HepG2 (cell line): Measurements from ENCODE around the gene DCTN4. TPM values are rescaled to one million over a fixed set of nuclear protein-coding genes. Genes with fewer than 3 reads are reported as not detected.

Experiments
- ATAC-seq: fragments of 200-7000 bp; cut with Tn5 transposase; 3 replicates; pipeline ENCODE4 v1.9.1; 2020; ENCODE audit warnings: mild to moderate bottlenecking, moderate library complexity
- BruUV-seq: library from RNA; stranded (reverse); fragments of 400-500 nt; replicated peaks from 2 replicates; lab custom pipeline; 2021; lab: Mats Ljungman, UMichigan
- CTCF ChIA-PET: fragments of 300-600 bp; formaldehyde crosslinking; extraction: SDS; loops from one replicate; lab custom pipeline; 2021; ENCODE audit warnings: low total read pairs, inconsistent platforms, low intra/inter-chr PET ratio; lab: Yijun Ruan, JAX
- POLR2A ChIA-PET: fragments of 350-600 bp; sonication (Branson Sonifier 250); formaldehyde crosslinking; loops from one replicate; lab custom pipeline; 2020; ENCODE audit warnings: antibody characterized with exemption, inconsistent platforms; lab: Yijun Ruan, JAX
- DNase-seq: peaks from one replicate; pipeline ENCODE4 v3.0.0-alpha.2; 2015; ENCODE audit warnings: low spot score
- FAIRE-seq: peaks from 3 replicates; lab custom pipeline; 2011; peaks lifted over from hg19 to GRCh38; lab: Jason Lieb, UNC
- H2AFZ ChIP-seq: one replicate; pipeline ENCODE4 v1.6.1; 2011; ENCODE audit warnings: low read length, inconsistent platforms
- H3K27ac ChIP-seq: fragments of 300-600 bp; 3 replicates; pipeline ENCODE4 v1.8.0; 2011; ENCODE audit warnings: mixed run types, mild to moderate bottlenecking, mixed read lengths, low read length, inconsistent platforms; ENCODE audit not compliant: insufficient read depth; ENCODE audit errors: extremely low read length
- H3K27me3 ChIP-seq, 2 experiments: fragments of 200-600 bp in 1 of 2; 2 replicates in 1 of 2; 3 replicates in 1 of 2; pipeline versions ENCODE4 v1.6.0 to v1.8.0; 2011; ENCODE audit warnings: low read length in 2 of 2, mild to moderate bottlenecking in 2 of 2, moderate library complexity in 2 of 2, inconsistent platforms in 1 of 2; ENCODE audit not compliant: insufficient read depth in 2 of 2, control insufficient read depth in 1 of 2
- H3K36me3 ChIP-seq, 2 experiments: fragments of 200-600 bp in 1 of 2; replicated peaks in 1 of 2; 2 replicates in 1 of 2; 3 replicates in 1 of 2; pipeline versions ENCODE4 v1.5.1 to v1.8.0; 2011; ENCODE audit warnings: low read length in 2 of 2, inconsistent platforms in 1 of 2; ENCODE audit not compliant: insufficient read depth in 2 of 2, control insufficient read depth in 1 of 2
- H3K4me1 ChIP-seq: 2 replicates; pipeline ENCODE4 v1.5.1; 2012; ENCODE audit warnings: low read length, inconsistent platforms; ENCODE audit not compliant: insufficient read depth
- H3K4me2 ChIP-seq: 2 replicates; pipeline ENCODE4 v1.6.0; 2011; ENCODE audit warnings: low read depth, low read length, inconsistent platforms
- H3K4me3 ChIP-seq, 3 experiments: fragments of 200-600 bp in 1 of 3; sonication (generic), shearing (Covaris generic) in 1 of 3; replicated peaks in 1 of 3; 2 replicates each; pipeline ENCODE4 v1.5.1; 2011 to 2016; ENCODE audit warnings: low read length in 3 of 3, inconsistent platforms in 2 of 3, low read depth in 2 of 3, mild to moderate bottlenecking in 2 of 3, control low read depth in 1 of 3, mixed read lengths in 1 of 3; ENCODE audit not compliant: insufficient read depth in 1 of 3
- H3K79me2 ChIP-seq: one replicate; pipeline ENCODE4 v1.6.1; 2011; ENCODE audit warnings: low read length, inconsistent platforms; ENCODE audit not compliant: insufficient read depth
- H3K9ac ChIP-seq: 2 replicates; pipeline ENCODE4 v1.6.0; 2011; ENCODE audit warnings: mild to moderate bottlenecking, low read depth, low read length, inconsistent platforms; ENCODE audit not compliant: insufficient read depth
- H3K9me3 ChIP-seq: 2 replicates; pipeline ENCODE4 v1.5.1; 2012; ENCODE audit warnings: mild to moderate bottlenecking, low read length
- H4K20me1 ChIP-seq: 2 replicates; pipeline ENCODE4 v1.6.0; 2011; ENCODE audit warnings: inconsistent platforms, mild to moderate bottlenecking, low read length, moderate library complexity; ENCODE audit not compliant: insufficient read depth
- CENPX ChIP-seq: sonication (generic); formaldehyde crosslinking; IDR thresholded peaks from 2 replicates; pipeline ENCODE4 v1.9.0; 2021; ENCODE audit warnings: mild to moderate bottlenecking, missing genetic modification reagents, moderate library complexity
- DRAP1 ChIP-seq: IDR thresholded peaks from 2 replicates; pipeline ENCODE4 v1.6.1; 2016; ENCODE audit warnings: missing genetic modification reagents, missing compliant biosample characterization
- ISL2 ChIP-seq: sonication (generic); formaldehyde crosslinking; IDR thresholded peaks from 2 replicates; pipeline ENCODE4 v1.5.0; 2020; ENCODE audit warnings: missing genetic modification reagents
- KMT2B ChIP-seq: IDR thresholded peaks from 2 replicates; pipeline ENCODE4 v1.6.1; 2016; ENCODE audit warnings: missing genetic modification reagents, missing compliant biosample characterization
- MATR3 ChIP-seq: sonication (generic); formaldehyde crosslinking; IDR thresholded peaks from 2 replicates; pipeline ENCODE4 v1.4.0; 2020; ENCODE audit warnings: missing genetic modification reagents
- NFE2 ChIP-seq: sonication (generic); formaldehyde crosslinking; IDR thresholded peaks from 2 replicates; pipeline ENCODE4 v1.4.0; 2020; ENCODE audit warnings: missing genetic modification reagents
- SMARCE1 ChIP-seq: fragments of 450-650 bp; IDR thresholded peaks from 2 replicates; pipeline ENCODE4 v1.6.1; 2017; ENCODE audit warnings: borderline replicate concordance
- SRF ChIP-seq: IDR thresholded peaks from 2 replicates; pipeline ENCODE4 v1.6.1; 2011; ENCODE audit warnings: mild to moderate bottlenecking, low read depth, low read length, moderate library complexity
- TERF1 ChIP-seq: sonication (generic); formaldehyde crosslinking; IDR thresholded peaks from 2 replicates; pipeline ENCODE4 v1.8.0; 2022; ENCODE audit warnings: mild to moderate bottlenecking, missing genetic modification reagents, moderate library complexity
- ZFP1 ChIP-seq: IDR thresholded peaks from 2 replicates; pipeline ENCODE4 v1.6.1; 2016
- ZFP36 ChIP-seq: fragments of 150-350 bp; IDR thresholded peaks from 2 replicates; pipeline ENCODE4 v1.6.1; 2018; ENCODE audit warnings: borderline replicate concordance, low read length, low read depth; ENCODE audit not compliant: partially characterized antibody
- ZFX ChIP-seq: sonication (generic); formaldehyde crosslinking; IDR thresholded peaks from 2 replicates; pipeline ENCODE4 v1.4.0; 2020; ENCODE audit warnings: mild to moderate bottlenecking, low read depth, missing genetic modification reagents, moderate library complexity
- ZNF224 ChIP-seq: sonication (generic); formaldehyde crosslinking; IDR thresholded peaks from 2 replicates; pipeline ENCODE4 v1.5.0; 2020; ENCODE audit warnings: mild to moderate bottlenecking, missing genetic modification reagents
- ZNF629 ChIP-seq: sonication (generic); formaldehyde crosslinking; conservative IDR thresholded peaks from 2 replicates; pipeline ENCODE4 v1.5.0; 2020; ENCODE audit warnings: missing genetic modification reagents
- ZXDC ChIP-seq: sonication (generic); formaldehyde crosslinking; IDR thresholded peaks from 2 replicates; pipeline ENCODE4 v1.5.0; 2020; ENCODE audit warnings: mild to moderate bottlenecking, missing genetic modification reagents
- WGBS: methylation state at CpG from one replicate; pipeline ENCODE4 v1.1.6; 2017; ENCODE audit warnings: low lambda C conversion rate; 5-methylcytosine and 5-hydroxymethylcytosine counted together
- in situ Hi-C: cut with HindIII; loops from 2 replicates; pipeline ENCODE4 v1.10.0; 2017; ENCODE audit warnings: low pct_unique_long_range_greater_than_20kb; ENCODE audit not compliant: extremely low pct_ligation_motif_present
- intact Hi-C: fragments of 100-400 bp; cut with micrococcal nuclease; formaldehyde crosslinking; loops from one replicate; pipeline ENCODE4 v1.10.0; 2022; ENCODE audit not compliant: unreplicated experiment
- polyA plus RNA-seq, 8 experiments: library from polyadenylated mRNA; depleted of rRNA in 3 of 8; stranded (reverse) in 7 of 8; unstranded in 1 of 8; fragments of >200 nt; fragmentation: Illumina TruSeq in 4 of 8; extraction: Trizol in 4 of 8; gene quantifications; 2 replicates each; pipeline versions ENCODE4 v1.2.1 to v1.2.3, GENCODE V29; 2011 to 2016; ENCODE audit warnings: low read depth in 4 of 8, missing spikeins in 1 of 8, mixed read lengths in 1 of 8; ENCODE audit not compliant: insufficient read depth in 1 of 8
- total RNA-seq, 5 experiments: library from RNA; depleted of rRNA; stranded (reverse); fragments of >200 nt; fragmentation: Illumina TruSeq; extraction: Trizol; gene quantifications; 2 replicates each; pipeline ENCODE4 v1.2.3, GENCODE V29; 2016; ENCODE audit warnings: low read depth in 1 of 5
- TF ChIP-seq, protein P1 (sequence below): sonication (generic); formaldehyde crosslinking; IDR thresholded peaks from 2 replicates; pipeline ENCODE4 v1.4.0; 2020; ENCODE audit warnings: missing genetic modification reagents

The DCTN4 gene
- total and polyA plus RNA-seq, 2 of the 13 experiments (the other 11 are each of a cell fraction or from before 2014, with no cell fraction given), result 24.1 to 26.9 TPM

GRCh38 chr5:150692276-150692675 is 66.5 kb downstream of the DCTN4 start:
- TF ChIP-seq ZNF224 (CRISPR knock-in tag) (no peak), ZNF629 (CRISPR knock-in tag) (no peak), NFE2 (no peak), ZFP1 (no peak), ZFX (CRISPR knock-in tag) (no peak), SMARCE1 (no peak), CENPX (no peak)
- FAIRE-seq, result no peak
- Histone ChIP-seq H3K36me3 (peaks cover 28 to 65% of the 10 kb centered on the region in 2 experiments), H3K9ac (no peak overlapping the region), H2AFZ (no peak overlapping the region), H3K79me2 (no peaks in the 10 kb centered on the region), H4K20me1 (no peaks in the 10 kb centered on the region), H3K27ac (no peak overlapping the region), H3K27me3 (no peaks in the 10 kb centered on the region), H3K9me3 (no peaks in the 10 kb centered on the region), H3K4me2 (no peak overlapping the region), H3K4me1 (no peaks in the 10 kb centered on the region), H3K4me3 (no peak overlapping the region)
- no peak for DNase-seq
- no TSS peak for BruUV-seq
- ChIA-PET POLR2A (interaction anchor here (1.8 kb wide), 1 partner anchor 8 kb away, joined by 8 read pairs; the partner anchor contains the start of gene RBM22), CTCF (no interaction called here)
- intact Hi-C loops, result no loop called here
- ATAC-seq, result no peak
- WGBS, result 96% methylated on average over 3 of the region's 3 CpGs
- in situ Hi-C loops, result no loop called here

DNA sequence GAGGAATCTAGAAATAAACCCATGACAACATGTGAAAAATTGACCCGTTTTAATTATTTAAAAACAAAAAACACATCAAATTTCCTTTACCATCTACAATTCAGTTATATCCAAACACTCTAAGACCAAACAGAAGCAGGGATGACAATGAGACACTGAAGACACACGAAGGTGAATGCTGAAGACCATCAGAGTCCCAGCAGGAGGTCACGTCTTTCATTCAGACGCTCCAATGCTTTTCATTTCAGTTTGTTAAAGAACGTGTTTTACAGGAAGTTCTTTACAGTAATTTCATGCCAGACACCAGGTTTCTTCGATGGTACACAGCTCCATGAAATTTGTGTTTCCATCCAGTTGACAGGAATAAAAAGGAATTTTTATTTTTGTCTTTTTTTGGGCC is 68.1 kb downstream of the DCTN4 start:
- intact Hi-C loops (no loop called here), in situ Hi-C loops (no loop called here)
- Histone ChIP-seq H3K27ac (no peak overlapping the region), H3K9me3 (no peaks in the 10 kb centered on the region), H3K4me1 (no peaks in the 10 kb centered on the region), H3K4me2 (no peak overlapping the region), H3K27me3 (no peaks in the 10 kb centered on the region), H3K79me2 (no peaks in the 10 kb centered on the region), H3K4me3 (no peak overlapping the region), H4K20me1 (no peaks in the 10 kb centered on the region), H2AFZ (no peak overlapping the region), H3K36me3 (peaks cover 21 to 52% of the 10 kb centered on the region in 2 experiments), H3K9ac (no peak overlapping the region)
- ATAC-seq, result no peak
- 90% methylated on average over 6 of the region's 6 CpGs for WGBS
- no TSS peak for BruUV-seq
- POLR2A ChIA-PET, result interaction anchor here (1.8 kb wide), 1 partner anchor 10 kb away, joined by 8 read pairs; the partner anchor contains the start of gene RBM22
- DNase-seq, result no peak
- CTCF ChIA-PET, result no interaction called here
- FAIRE-seq, result no peak
- TF ChIP-seq DRAP1 (CRISPR knock-in tag) (no peak), SRF (no peak), ISL2 (no peak), MATR3 (CRISPR knock-in tag) (no peak), ZXDC (CRISPR knock-in tag) (no peak), TERF1 (CRISPR knock-in tag) (no peak), ZFP36 (no peak), KMT2B (CRISPR knock-in tag) (no peak)
- TF ChIP-seq, protein P1, sequence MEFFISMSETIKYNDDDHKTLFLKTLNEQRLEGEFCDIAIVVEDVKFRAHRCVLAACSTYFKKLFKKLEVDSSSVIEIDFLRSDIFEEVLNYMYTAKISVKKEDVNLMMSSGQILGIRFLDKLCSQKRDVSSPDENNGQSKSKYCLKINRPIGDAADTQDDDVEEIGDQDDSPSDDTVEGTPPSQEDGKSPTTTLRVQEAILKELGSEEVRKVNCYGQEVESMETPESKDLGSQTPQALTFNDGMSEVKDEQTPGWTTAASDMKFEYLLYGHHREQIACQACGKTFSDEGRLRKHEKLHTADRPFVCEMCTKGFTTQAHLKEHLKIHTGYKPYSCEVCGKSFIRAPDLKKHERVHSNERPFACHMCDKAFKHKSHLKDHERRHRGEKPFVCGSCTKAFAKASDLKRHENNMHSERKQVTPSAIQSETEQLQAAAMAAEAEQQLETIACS (CRISPR knock-in tag), result no peak
